IMR-90 (cell line): Measurements from ENCODE around the gene PTPRO. TPM values are rescaled to one million over a fixed set of nuclear protein-coding genes. Genes with fewer than 3 reads are reported as not detected.

Experiments
- ATAC-seq: fragments of 200-7000 bp; cut with Tn5 transposase; 2 replicates; pipeline ENCODE4 v1.9.1; 2020; ENCODE audit warnings: low read depth, mild to moderate bottlenecking, moderate library complexity
- BruUV-seq: library from RNA; stranded (reverse); fragments of 400-500 nt; replicated peaks from 2 replicates; lab custom pipeline; 2021; lab: Mats Ljungman, UMichigan
- CTCF ChIA-PET: fragments of 300-600 bp; formaldehyde crosslinking; extraction: SDS; loops from one replicate; lab custom pipeline; 2021; ENCODE audit warnings: antibody characterized with exemption; lab: Yijun Ruan, JAX
- POLR2A ChIA-PET: fragments of 300-600 bp; sonication (Branson Sonifier 250); formaldehyde crosslinking; loops from one replicate; lab custom pipeline; 2022; ENCODE audit warnings: antibody characterized with exemption; ENCODE audit not compliant: unreplicated experiment; lab: Charles Lee
- DNase-seq: peaks from one replicate; pipeline ENCODE4 v3.0.0; 2013
- H2AFZ ChIP-seq: replicated peaks from 2 replicates; pipeline ENCODE3; 2013; ENCODE audit warnings: low read length, mild to moderate bottlenecking; ENCODE audit not compliant: poor library complexity
- H2AK5ac ChIP-seq: 2 replicates; pipeline ENCODE4 v1.6.1; 2013; ENCODE audit warnings: low read depth, low read length, inconsistent platforms
- H2AK9ac ChIP-seq: replicated peaks from 2 replicates; pipeline ENCODE3; 2013; ENCODE audit warnings: mild to moderate bottlenecking, low read depth, low read length, moderate library complexity; ENCODE audit not compliant: poor library complexity
- H2BK120ac ChIP-seq: 2 replicates; pipeline ENCODE4 v1.6.1; 2013; ENCODE audit warnings: low read depth, low read length, inconsistent platforms
- H2BK15ac ChIP-seq: 3 replicates; pipeline ENCODE4 v1.6.1; 2013; ENCODE audit warnings: low read depth, low read length, inconsistent platforms
- H2BK20ac ChIP-seq: 2 replicates; pipeline ENCODE4 v1.6.1; 2013; ENCODE audit warnings: low read depth, mild to moderate bottlenecking, inconsistent platforms, low read length, moderate library complexity
- H2BK5ac ChIP-seq: 2 replicates; pipeline ENCODE4 v1.6.1; 2013; ENCODE audit warnings: mild to moderate bottlenecking, low read depth, low read length, inconsistent platforms; ENCODE audit not compliant: poor library complexity, severe bottlenecking
- H3K14ac ChIP-seq: replicated peaks from 2 replicates; pipeline ENCODE4 v1.6.1; 2013; ENCODE audit warnings: low read depth, low read length, inconsistent platforms
- H3K18ac ChIP-seq: 2 replicates; pipeline ENCODE4 v1.6.1; 2013; ENCODE audit warnings: low read depth, low read length, control low read depth
- H3K23ac ChIP-seq: 2 replicates; pipeline ENCODE4 v1.6.1; 2013; ENCODE audit warnings: low read depth, low read length, inconsistent platforms
- H3K27ac ChIP-seq: 2 replicates; pipeline ENCODE4 v1.5.1; 2013; ENCODE audit warnings: mild to moderate bottlenecking, control low read depth, low read length; ENCODE audit not compliant: insufficient read depth
- H3K27me3 ChIP-seq: 2 replicates; pipeline ENCODE4 v1.6.1; 2013; ENCODE audit warnings: low read length; ENCODE audit not compliant: control insufficient read depth, insufficient read depth
- H3K36me3 ChIP-seq: 2 replicates; pipeline ENCODE4 v1.6.1; 2013; ENCODE audit warnings: low read length, mixed read lengths; ENCODE audit not compliant: control insufficient read depth, insufficient read depth
- H3K4ac ChIP-seq: 2 replicates; pipeline ENCODE4 v1.6.1; 2013; ENCODE audit warnings: low read depth, low read length, inconsistent platforms
- H3K4me1 ChIP-seq: 2 replicates; pipeline ENCODE4 v1.6.1; 2013; ENCODE audit warnings: low read length, mixed read lengths; ENCODE audit not compliant: control insufficient read depth, insufficient read depth
- H3K4me2 ChIP-seq: 2 replicates; pipeline ENCODE4 v1.6.1; 2013; ENCODE audit warnings: low read depth, mild to moderate bottlenecking, control low read depth, low read length, moderate library complexity
- H3K4me3 ChIP-seq: 2 replicates; pipeline ENCODE4 v1.5.1; 2013; ENCODE audit warnings: low read depth, mild to moderate bottlenecking, control low read depth, low read length, moderate library complexity; ENCODE audit not compliant: insufficient read depth
- H3K56ac ChIP-seq: 2 replicates; pipeline ENCODE4 v1.6.1; 2013; ENCODE audit warnings: low read length, inconsistent platforms; ENCODE audit not compliant: insufficient read depth; ENCODE audit errors: extremely low read depth
- H3K79me1 ChIP-seq, 2 experiments: 2 replicates each; pipeline ENCODE4 v1.6.1; 2013; ENCODE audit warnings: low read length in 2 of 2, inconsistent platforms in 1 of 2, low read depth in 1 of 2
- H3K9ac ChIP-seq: 2 replicates; pipeline ENCODE4 v1.6.1; 2013; ENCODE audit warnings: low read depth, low read length, control low read depth
- H3K9me1 ChIP-seq: 2 replicates; pipeline ENCODE4 v1.6.1; 2013; ENCODE audit warnings: low read length, inconsistent platforms; ENCODE audit not compliant: insufficient read depth
- H3K9me3 ChIP-seq: 2 replicates; pipeline ENCODE4 v1.6.1; 2013; ENCODE audit warnings: low read length; ENCODE audit not compliant: control insufficient read depth, insufficient read depth
- H4K20me1 ChIP-seq: 2 replicates; pipeline ENCODE4 v1.6.1; 2013; ENCODE audit warnings: low read length, inconsistent platforms; ENCODE audit not compliant: insufficient read depth
- H4K5ac ChIP-seq: 2 replicates; pipeline ENCODE4 v1.6.1; 2013; ENCODE audit warnings: mild to moderate bottlenecking, low read depth, low read length, control low read depth
- H4K8ac ChIP-seq, 2 experiments: 2 replicates each; pipeline ENCODE4 v1.6.1; 2013; ENCODE audit warnings: low read depth in 2 of 2, low read length in 2 of 2, control low read depth in 1 of 2, inconsistent platforms in 1 of 2
- H4K91ac ChIP-seq: 2 replicates; pipeline ENCODE4 v1.6.1; 2013; ENCODE audit warnings: low read depth, low read length, inconsistent platforms; ENCODE audit not compliant: insufficient read depth
- MAFK ChIP-seq: IDR thresholded peaks from 2 replicates; pipeline ENCODE4 v1.6.1; 2012; ENCODE audit warnings: low read depth, low read length, improper control_type of control experiment
- RCOR1 ChIP-seq: IDR thresholded peaks from 2 replicates; pipeline ENCODE4 v1.6.1; 2012; ENCODE audit warnings: mild to moderate bottlenecking, low read length, improper control_type of control experiment; ENCODE audit not compliant: insufficient replicate concordance
- WGBS, 2 experiments: methylation state at CpG; one replicate each; pipeline versions ENCODE4 v1.1.5 to v1.1.7; 2013; ENCODE audit warnings: missing lambda C conversion rate in 2 of 2; ENCODE audit not compliant: insufficient read length in 1 of 2; ENCODE audit errors: extremely low coverage in 2 of 2; 5-methylcytosine and 5-hydroxymethylcytosine counted together
- dilution Hi-C: fragments of 300-500 bp; cut with HindIII; formaldehyde crosslinking; loops from one replicate; pipeline ENCODE4 v1.14.3; 2018; ENCODE audit warnings: low sequenced_read_pairs; ENCODE audit not compliant: unreplicated experiment
- in situ Hi-C: fragments of 300-500 bp; cut with MboI; formaldehyde crosslinking; loops from 3 replicates; pipeline ENCODE4 v1.14.3; 2019; ENCODE audit warnings: low sequenced_read_pairs, inconsistent platforms, mixed read lengths
- intact Hi-C: fragments of 100-400 bp; cut with micrococcal nuclease; formaldehyde crosslinking; loops from 2 replicates; pipeline ENCODE4 v1.10.0; 2022
- polyA plus RNA-seq, 3 experiments: library from polyadenylated mRNA; depleted of rRNA; stranded (reverse); fragments of >200 nt; gene quantifications; 2 replicates each; pipeline ENCODE4 v1.2.3, GENCODE V29; 2012; ENCODE audit warnings: low replicate concordance in 1 of 3
- total RNA-seq: library from RNA; depleted of rRNA; stranded (reverse); fragments of >200 nt; gene quantifications from 2 replicates; pipeline ENCODE4 v1.2.3, GENCODE V29; 2012

Gene PTPRO
- total and polyA plus RNA-seq, 2 of the 4 experiments (the other 2 are of a cell fraction) = 0.03 to 0.18 TPM

- H3K23ac ChIP-seq = no peak overlapping the region
- no peak for ATAC-seq
- H3K9me1 ChIP-seq = no peaks in the 10 kb centered on the region
- no peak overlapping the region for H2AFZ ChIP-seq
- DNase-seq = no peak
- no peak overlapping the region for H3K9ac ChIP-seq
- no peak overlapping the region for H2BK15ac ChIP-seq
- H2AK5ac ChIP-seq = no peak overlapping the region
- in situ Hi-C loops (no loop called here), dilution Hi-C loops (no loop called here), intact Hi-C loops (no loop called here)
- H3K56ac ChIP-seq = no peak overlapping the region
- no peak overlapping the region for H4K91ac ChIP-seq
- H4K20me1 ChIP-seq = no peaks in the 10 kb centered on the region
- H2BK5ac ChIP-seq = no peak overlapping the region
- CTCF ChIA-PET = no interaction called here
- H3K4me2 ChIP-seq = no peak overlapping the region
- H2AK9ac ChIP-seq = no peak overlapping the region
- H3K36me3 ChIP-seq = no peaks in the 10 kb centered on the region
- no peaks in the 10 kb centered on the region for H3K4me1 ChIP-seq
- no peak overlapping the region for H3K18ac ChIP-seq
- TF ChIP-seq MAFK (0 out of 2 replicates have a peak, but pooled peaks have one; percentile 26), RCOR1 (no peak)
- no peak overlapping the region for H2BK120ac ChIP-seq
- H3K9me3 ChIP-seq = no peaks in the 10 kb centered on the region
- no CpG with 5 or more reads among the region's 4 CpGs for WGBS, 2 experiments
- H3K4me3 ChIP-seq = no peak overlapping the region
- H4K5ac ChIP-seq = no peak overlapping the region
- no peak overlapping the region for H3K4ac ChIP-seq
- no peak overlapping the region for H3K14ac ChIP-seq
- POLR2A ChIA-PET = no interaction called here
- no peaks in the 10 kb centered on the region for H3K79me1 ChIP-seq
- H2BK20ac ChIP-seq = no peak overlapping the region
- BruUV-seq = no TSS peak
- no peak overlapping the region for H4K8ac ChIP-seq
- H3K27ac ChIP-seq = no peak overlapping the region
- H3K27me3 ChIP-seq = no peaks in the 10 kb centered on the region
Observed at GRCh38 chr12:15444523-15444922, 122.2 kb downstream of the PTPRO start.
